Measurements from ENCODE around the gene LDLRAD4. TPM values are rescaled to one million over a fixed set of nuclear protein-coding genes. Genes with fewer than 3 reads are reported as not detected.

LDLRAD4 gene
- total and polyA plus RNA-seq, 9 of the 15 experiments (the other 6 are each of a cell fraction or from before 2014, with no cell fraction given), result 0.01 TPM; not detected in 8

- TF ChIP-seq, protein P1, sequence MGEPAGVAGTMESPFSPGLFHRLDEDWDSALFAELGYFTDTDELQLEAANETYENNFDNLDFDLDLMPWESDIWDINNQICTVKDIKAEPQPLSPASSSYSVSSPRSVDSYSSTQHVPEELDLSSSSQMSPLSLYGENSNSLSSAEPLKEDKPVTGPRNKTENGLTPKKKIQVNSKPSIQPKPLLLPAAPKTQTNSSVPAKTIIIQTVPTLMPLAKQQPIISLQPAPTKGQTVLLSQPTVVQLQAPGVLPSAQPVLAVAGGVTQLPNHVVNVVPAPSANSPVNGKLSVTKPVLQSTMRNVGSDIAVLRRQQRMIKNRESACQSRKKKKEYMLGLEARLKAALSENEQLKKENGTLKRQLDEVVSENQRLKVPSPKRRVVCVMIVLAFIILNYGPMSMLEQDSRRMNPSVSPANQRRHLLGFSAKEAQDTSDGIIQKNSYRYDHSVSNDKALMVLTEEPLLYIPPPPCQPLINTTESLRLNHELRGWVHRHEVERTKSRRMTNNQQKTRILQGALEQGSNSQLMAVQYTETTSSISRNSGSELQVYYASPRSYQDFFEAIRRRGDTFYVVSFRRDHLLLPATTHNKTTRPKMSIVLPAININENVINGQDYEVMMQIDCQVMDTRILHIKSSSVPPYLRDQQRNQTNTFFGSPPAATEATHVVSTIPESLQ (CRISPR knock-in tag; IDR thresholded peaks at IDR 0.05), result no peak
- TF ChIP-seq ZNF280A (IDR thresholded peaks at IDR 0.05; ENCODE audit: low read depth, partially characterized antibody) (no peak), IRF2 (CRISPR knock-in tag; IDR thresholded peaks at IDR 0.05) (no peak), MED1 (CRISPR knock-in tag; IDR thresholded peaks at IDR 0.05; ENCODE audit: borderline replicate concordance) (no peak), GATAD2A (IDR thresholded peaks at IDR 0.05) (no peak), E2F8 (IDR thresholded peaks at IDR 0.05; ENCODE audit: low read depth, partially characterized antibody) (no peak), NR3C1 (CRISPR knock-in tag; IDR thresholded peaks at IDR 0.05) (no peak)
Measured at GRCh38 chr18:13381944-13382365, 163.4 kb downstream of the LDLRAD4 start (continued).

All from K562 (cell line).